Adrenal gland (tissue), 12 donors: ENCODE measurements around the gene INHBC. TPM values are rescaled to one million over a fixed set of nuclear protein-coding genes. Genes with fewer than 3 reads are reported as not detected.

Experiments used
- DNase-seq, 7 donors: peaks; one replicate each; pipeline ENCODE4 v3.0.0-alpha.2; 2019 to 2020
- H3K27ac ChIP-seq, 5 donors: fragments of 200-600 bp; sonication (generic) in 4 of 5; 1 replicate in 3 of 5; 2 replicates in 2 of 5; pipeline versions ENCODE4 v1.5.1 to v1.8.0; 2016 to 2020; ENCODE audit warnings: mild to moderate bottlenecking in 1 of 5
- H3K27me3 ChIP-seq: fragments of 200-600 bp; 2 replicates; pipeline ENCODE4 v1.8.0; 2021
- H3K36me3 ChIP-seq, 2 donors: fragments of 200-600 bp; replicated peaks in 1 of 2; 1 replicate in 1 of 2; 2 replicates in 1 of 2; pipeline versions ENCODE4 v1.5.1 to v1.8.0; 2018 to 2022
- H3K4me1 ChIP-seq, 2 donors: fragments of 200-600 bp; replicated peaks in 1 of 2; 1 replicate in 1 of 2; 2 replicates in 1 of 2; pipeline versions ENCODE4 v1.5.1 to v1.8.0; 2018 to 2021
- H3K4me3 ChIP-seq, 4 donors: fragments of 200-600 bp; sonication (generic) in 3 of 4; one replicate each; pipeline ENCODE4 v1.5.1; 2016 to 2018
- H3K9me3 ChIP-seq, 3 donors: fragments of 200-600 bp; sonication (generic) in 1 of 3; replicated peaks in 1 of 3; 1 replicate in 2 of 3; 2 replicates in 1 of 3; pipeline versions ENCODE4 v1.5.1 to v1.8.0; 2016 to 2021
- POLR2A ChIP-seq, 2 donors: fragments of 450-650 bp; IDR thresholded peaks; one replicate each; pipeline ENCODE4 v1.6.1; 2017; ENCODE audit warnings: antibody characterized with exemption in 2 of 2, mild to moderate bottlenecking in 2 of 2, moderate library complexity in 1 of 2
- WGBS, 4 donors: extraction: QIAGEN DNeasy Blood & Tissue Kit in 2 of 4; methylation state at CpG; one replicate each; pipeline versions ENCODE4 v1.1.5 to v1.1.7; 2013 to 2017; 5-methylcytosine and 5-hydroxymethylcytosine counted together
- intact Hi-C, 2 donors: fragments of 100-400 bp; cut with DNase I; formaldehyde crosslinking; loops; one replicate each; pipeline versions ENCODE4 v1.14.1 to v1.15.0; 2022 to 2023
- polyA plus RNA-seq, 3 donors: library from polyadenylated mRNA; stranded (reverse); fragments of 200-250 nt in 2 of 3; fragments of 350-450 nt in 1 of 3; fragmentation: Illumina TruSeq in 1 of 3; extraction: RNeasy Lipid Tissue Mini Kit (QIAGEN cat#74804) in 1 of 3; gene quantifications; one replicate each; pipeline ENCODE4 v1.2.3, GENCODE V29; 2013 to 2014
- total RNA-seq, 9 donors: library from RNA; depleted of rRNA in 4 of 9; stranded (reverse); fragments of >200 nt in 4 of 9; fragments of 120-200 nt in 1 of 9; fragmentation: NEBNext Ultra II Directional in 1 of 9; extraction: Animal tissue kit (Norgen Biotek cat#: 25700) in 1 of 9; gene quantifications; one replicate each; pipeline versions ENCODE4 v1.1.0 to v1.2.4, GENCODE V29; 2013 to 2023
- TF ChIP-seq, protein P1 (sequence below), 6 experiments: fragments of 450-650 bp in 4 of 6; fragments of 200-600 bp in 2 of 6; sonication (generic) in 1 of 6; IDR thresholded peaks; 1 replicate in 5 of 6; 2 replicates in 1 of 6; pipeline versions ENCODE4 v1.5.1 to v1.8.0; 2016 to 2021; ENCODE audit warnings: antibody characterized with exemption in 6 of 6, mild to moderate bottlenecking in 2 of 6, moderate library complexity in 1 of 6
- donor health status: healthy with polysubstance abuse.
- donor health status: Bipolar disorder and iron deficiency.
- donor health status: DM: yes; HTN: yes; CAD: no.
- donor health status: DM: no; HTN: no; CAD: no.
- donor health status: DM: no; HTN: no; CAD: no.
- donor health status: DM: yes; HTN: yes; CAD: no.

INHBC gene
- total and polyA plus RNA-seq, 12 donors, result not detected

DNA sequence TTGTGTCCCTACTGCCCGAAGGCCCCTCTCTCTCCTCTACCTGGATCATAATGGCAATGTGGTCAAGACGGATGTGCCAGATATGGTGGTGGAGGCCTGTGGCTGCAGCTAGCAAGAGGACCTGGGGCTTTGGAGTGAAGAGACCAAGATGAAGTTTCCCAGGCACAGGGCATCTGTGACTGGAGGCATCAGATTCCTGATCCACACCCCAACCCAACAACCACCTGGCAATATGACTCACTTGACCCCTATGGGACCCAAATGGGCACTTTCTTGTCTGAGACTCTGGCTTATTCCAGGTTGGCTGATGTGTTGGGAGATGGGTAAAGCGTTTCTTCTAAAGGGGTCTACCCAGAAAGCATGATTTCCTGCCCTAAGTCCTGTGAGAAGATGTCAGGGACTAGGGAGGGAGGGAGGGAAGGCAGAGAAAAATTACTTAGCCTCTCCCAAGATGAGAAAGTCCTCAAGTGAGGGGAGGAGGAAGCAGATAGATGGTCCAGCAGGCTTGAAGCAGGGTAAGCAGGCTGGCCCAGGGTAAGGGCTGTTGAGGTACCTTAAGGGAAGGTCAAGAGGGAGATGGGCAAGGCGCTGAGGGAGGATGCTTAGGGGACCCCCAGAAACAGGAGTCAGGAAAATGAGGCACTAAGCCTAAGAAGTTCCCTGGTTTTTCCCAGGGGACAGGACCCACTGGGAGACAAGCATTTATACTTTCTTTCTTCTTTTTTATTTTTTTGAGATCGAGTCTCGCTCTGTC is 22.3 kb downstream of the INHBC start:
- WGBS, 4 donors, result 75 to 90% (median 76%) methylated on average over 6 of the region's 6 CpGs
- no peaks in the 10 kb centered on the region for H3K36me3 ChIP-seq
- DNase-seq, result no peak
- TF ChIP-seq POLR2A (IDR thresholded peaks at IDR 0.05), result no peak
- TF ChIP-seq, protein P1, sequence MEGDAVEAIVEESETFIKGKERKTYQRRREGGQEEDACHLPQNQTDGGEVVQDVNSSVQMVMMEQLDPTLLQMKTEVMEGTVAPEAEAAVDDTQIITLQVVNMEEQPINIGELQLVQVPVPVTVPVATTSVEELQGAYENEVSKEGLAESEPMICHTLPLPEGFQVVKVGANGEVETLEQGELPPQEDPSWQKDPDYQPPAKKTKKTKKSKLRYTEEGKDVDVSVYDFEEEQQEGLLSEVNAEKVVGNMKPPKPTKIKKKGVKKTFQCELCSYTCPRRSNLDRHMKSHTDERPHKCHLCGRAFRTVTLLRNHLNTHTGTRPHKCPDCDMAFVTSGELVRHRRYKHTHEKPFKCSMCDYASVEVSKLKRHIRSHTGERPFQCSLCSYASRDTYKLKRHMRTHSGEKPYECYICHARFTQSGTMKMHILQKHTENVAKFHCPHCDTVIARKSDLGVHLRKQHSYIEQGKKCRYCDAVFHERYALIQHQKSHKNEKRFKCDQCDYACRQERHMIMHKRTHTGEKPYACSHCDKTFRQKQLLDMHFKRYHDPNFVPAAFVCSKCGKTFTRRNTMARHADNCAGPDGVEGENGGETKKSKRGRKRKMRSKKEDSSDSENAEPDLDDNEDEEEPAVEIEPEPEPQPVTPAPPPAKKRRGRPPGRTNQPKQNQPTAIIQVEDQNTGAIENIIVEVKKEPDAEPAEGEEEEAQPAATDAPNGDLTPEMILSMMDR (IDR thresholded peaks at IDR 0.05), result no peak
- no peak overlapping the region for H3K4me3 ChIP-seq
- no peaks in the 10 kb centered on the region for H3K27me3 ChIP-seq
- peaks cover 9 to 20% of the 10 kb centered on the region in 2 donors for H3K4me1 ChIP-seq
- intact Hi-C loops, result no loop called here
- H3K27ac ChIP-seq, result no peak overlapping the region
- no peaks in the 10 kb centered on the region for H3K9me3 ChIP-seq

DNA sequence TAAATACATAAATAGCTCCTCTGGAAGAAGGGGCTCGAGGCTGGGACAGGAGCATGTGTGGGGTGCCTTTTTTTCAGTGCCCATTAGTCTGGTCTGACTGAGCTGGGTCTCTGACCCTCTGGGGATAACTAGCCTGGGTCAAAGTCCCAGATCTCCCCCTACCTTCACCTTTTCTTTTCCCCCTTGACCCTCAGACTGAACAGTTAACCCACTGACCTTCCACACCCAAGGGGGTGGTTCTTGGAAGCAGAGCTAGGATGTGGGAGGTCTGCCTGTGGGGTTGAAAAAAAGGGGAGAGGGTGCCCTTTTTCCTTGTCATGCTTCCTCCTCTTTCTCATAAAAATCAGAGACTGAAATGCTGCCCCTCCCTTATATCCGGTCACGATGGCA is 24.1 kb downstream of the INHBC start:
- WGBS, 4 donors, result 22 to 33% (median 25%) methylated on average over 3 of the region's 3 CpGs
- DNase-seq, result no peak
- no peaks in the 10 kb centered on the region for H3K36me3 ChIP-seq
- H3K4me1 ChIP-seq, result peaks cover 16 to 29% of the 10 kb centered on the region in 2 donors
- no peaks in the 10 kb centered on the region for H3K9me3 ChIP-seq
- H3K27me3 ChIP-seq, result no peaks in the 10 kb centered on the region
- intact Hi-C loops, result no loop called here
- H3K4me3 ChIP-seq, result peak overlapping the region in 2 of 4 donors; percentile 55 to 90
- TF ChIP-seq POLR2A (IDR thresholded peaks at IDR 0.05), result no peak
- TF ChIP-seq, protein P1 (IDR thresholded peaks at IDR 0.05), result no peak
- peak overlapping the region; percentile 31 to 84 (median 51) for H3K27ac ChIP-seq

DNA sequence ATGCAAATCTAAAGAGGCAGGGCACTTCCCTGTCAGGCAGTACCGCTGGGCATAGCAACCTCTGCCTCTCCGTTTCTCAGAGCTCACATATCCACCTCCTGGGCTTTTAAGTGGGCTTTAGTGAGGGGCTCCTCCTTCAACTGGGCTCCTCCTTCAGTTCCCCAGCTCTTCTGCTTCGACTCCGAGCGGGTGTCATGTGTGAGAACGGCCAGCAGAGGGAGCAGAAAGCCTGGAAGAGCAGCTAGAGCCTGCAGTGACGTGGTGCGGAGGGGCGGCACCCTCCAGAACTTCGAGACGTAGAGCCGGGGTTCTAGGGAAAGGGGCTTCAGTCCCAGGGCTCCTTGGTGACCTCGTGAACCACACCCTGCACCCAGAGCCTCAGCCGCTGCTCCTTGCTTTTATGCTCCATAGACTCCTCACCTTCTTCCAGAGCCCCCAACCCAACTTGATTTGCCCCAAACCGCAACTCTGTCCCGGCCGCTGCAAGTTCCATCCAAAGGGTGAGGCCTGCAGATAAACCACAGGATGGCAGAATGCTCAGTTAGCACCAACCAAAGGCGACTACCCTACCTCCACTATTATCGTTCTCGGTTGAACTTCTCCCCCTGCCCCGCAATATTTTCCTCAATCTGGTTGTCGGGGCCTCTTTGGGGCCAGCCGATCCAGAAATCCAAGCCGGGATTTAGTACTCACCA is 24.6 kb downstream of the INHBC start:
- Histone ChIP-seq H3K4me3 (peak overlapping the region; percentile 55 to 90 (median 68)), H3K4me1 (peaks cover 16 to 29% of the 10 kb centered on the region in 2 donors), H3K27me3 (no peaks in the 10 kb centered on the region), H3K36me3 (no peaks in the 10 kb centered on the region), H3K27ac (peak overlapping the region; percentile 31 to 84 (median 51)), H3K9me3 (no peaks in the 10 kb centered on the region)
- DNase-seq, result peak; percentile 90 to 97 (median 92)
- intact Hi-C loops, result no loop called here
- WGBS, 4 donors, result 0 to 1% (median 0%) methylated on average over 11 to 24 of the region's 24 CpGs
- TF ChIP-seq POLR2A (IDR thresholded peaks at IDR 0.05), result peak; percentile 14 to 47
- TF ChIP-seq, protein P1 (IDR thresholded peaks at IDR 0.05), result peak; percentile 89 to 98 (median 94)

DNA sequence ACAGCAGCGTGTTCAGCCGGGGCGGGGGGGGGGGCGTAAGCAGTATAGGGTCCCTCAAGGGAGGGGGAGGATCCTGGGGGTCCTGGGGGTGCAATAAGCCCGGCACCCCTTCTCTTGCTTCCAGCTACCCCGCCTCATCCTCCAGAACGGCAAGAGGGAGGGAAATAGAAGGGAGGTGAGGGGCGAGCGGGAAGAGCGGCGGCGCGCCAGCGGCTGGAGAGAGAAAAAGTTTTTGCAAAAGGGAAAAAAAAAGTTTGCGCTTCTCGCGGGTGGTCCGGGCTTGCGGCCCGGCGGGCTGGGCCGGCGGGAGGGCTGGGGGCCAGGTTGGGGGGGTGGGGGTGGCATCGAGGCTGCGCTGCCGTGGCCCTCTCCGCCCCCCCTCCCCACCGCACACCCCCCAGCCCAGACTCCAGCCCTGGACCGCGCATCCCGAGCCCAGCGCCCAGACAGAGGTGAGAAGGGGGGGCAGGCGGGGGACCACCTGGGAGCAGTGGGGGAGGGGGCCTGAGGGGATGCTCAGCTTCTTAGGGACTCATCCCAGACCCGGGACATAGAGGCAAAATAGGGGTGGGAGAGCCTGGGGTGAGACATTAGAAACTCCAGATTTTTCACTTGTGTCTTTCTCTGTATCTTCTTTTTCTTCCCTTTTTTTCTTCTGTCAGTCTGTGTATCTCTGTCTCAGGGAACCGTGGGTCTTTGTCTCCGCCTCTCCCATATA is 25.3 kb downstream of the INHBC start, which contains the start of gene GLI1:
TSS of gene GLI1 (plus strand) at position 36 of the 718 bp plus-strand sequence. CDS start 3,907 bp downstream, outside the sequence.
- intact Hi-C loops, result no loop called here
- DNase-seq, result peak in 1 of 7 donors; percentile 66
- no peaks in the 10 kb centered on the region for H3K27me3 ChIP-seq
- H3K4me1 ChIP-seq, result peaks cover 16 to 29% of the 10 kb centered on the region in 2 donors
- H3K36me3 ChIP-seq, result no peaks in the 10 kb centered on the region
- WGBS, 4 donors, result 1% methylated on average over 22 to 35 of the region's 36 CpGs
- TF ChIP-seq, protein P1 (IDR thresholded peaks at IDR 0.05), result no peak
- no peak for TF ChIP-seq POLR2A (IDR thresholded peaks at IDR 0.05)
- peak within 1 kb of the TSS; percentile 55 to 90 (median 68) for H3K4me3 ChIP-seq
- H3K27ac ChIP-seq, result peak within 1 kb of the TSS; percentile 31 to 84 (median 51)
- no peaks in the 10 kb centered on the region for H3K9me3 ChIP-seq
